H1 (cell line): ENCODE results near the gene METTL21A. TPM values are rescaled to one million over a fixed set of nuclear protein-coding genes. Genes with fewer than 3 reads are reported as not detected.

Source experiments
- ASH2L ChIP-seq: fragments of 200-600, 300-600 bp; sonication (generic); IDR thresholded peaks from one replicate; pipeline ENCODE4 v1.7.1; 2017; ENCODE audit warnings: low read length
- CBX5 ChIP-seq: fragments of 300-800, 300-1000 bp; sonication (generic); IDR thresholded peaks from 2 replicates; pipeline ENCODE4 v1.7.1; 2016; ENCODE audit warnings: antibody characterized with exemption, low read length, low read depth
- CHD1 ChIP-seq: IDR thresholded peaks from 2 replicates; pipeline ENCODE4 v1.6.1; 2012; ENCODE audit warnings: low read depth, low read length, improper control_type of control experiment
- CTBP2 ChIP-seq: IDR thresholded peaks from 2 replicates; pipeline ENCODE4 v1.7.0; 2011; ENCODE audit warnings: borderline replicate concordance, mild to moderate bottlenecking, moderate library complexity, mixed read lengths, low read length; ENCODE audit not compliant: insufficient read depth, insufficient read length
- EP300 ChIP-seq, 2 experiments: IDR thresholded peaks; 1 replicate in 1 of 2; 2 replicates in 1 of 2; pipeline ENCODE4 v1.6.1; 2011 to 2012; ENCODE audit warnings: low read depth in 2 of 2, low read length in 2 of 2, mild to moderate bottlenecking in 2 of 2, borderline replicate concordance in 1 of 2, inconsistent platforms in 1 of 2, moderate library complexity in 1 of 2
- JUND ChIP-seq: IDR thresholded peaks from 2 replicates; pipeline ENCODE4 v1.6.1; 2011; ENCODE audit warnings: mild to moderate bottlenecking, improper control_type of control experiment, low read length
- NRF1 ChIP-seq: IDR thresholded peaks from 2 replicates; pipeline ENCODE4 v1.6.1; 2011; ENCODE audit warnings: mild to moderate bottlenecking, low read depth, low read length, improper control_type of control experiment
- PHF8 ChIP-seq: fragments of 200-600 bp; sonication (generic); conservative IDR thresholded peaks from 2 replicates; pipeline ENCODE4 v1.7.1; 2012; ENCODE audit warnings: low read depth, mild to moderate bottlenecking, inconsistent platforms, low read length, moderate library complexity
- RAD21 ChIP-seq, 2 experiments: IDR thresholded peaks in 1 of 2; conservative IDR thresholded peaks in 1 of 2; 2 replicates each; pipeline ENCODE4 v1.6.1; 2011; ENCODE audit warnings: low read depth in 2 of 2, low read length in 2 of 2, improper control_type of control experiment in 1 of 2, inconsistent platforms in 1 of 2, mild to moderate bottlenecking in 1 of 2, moderate library complexity in 1 of 2
- RNF2 ChIP-seq: fragments of 200-900, 300-1000 bp; sonication (generic); IDR thresholded peaks from 2 replicates; pipeline ENCODE4 v1.7.1; 2016; ENCODE audit warnings: borderline replicate concordance, low read depth, mild to moderate bottlenecking, antibody characterized with exemption, low read length; ENCODE audit not compliant: poor library complexity, severe bottlenecking; ENCODE audit errors: missing control alignments
- RXRA ChIP-seq: IDR thresholded peaks from 2 replicates; pipeline ENCODE4 v1.6.1; 2011; ENCODE audit warnings: low read depth, mild to moderate bottlenecking, low read length, moderate library complexity; ENCODE audit not compliant: insufficient read depth
- SIN3A ChIP-seq, 2 experiments: IDR thresholded peaks in 1 of 2; conservative IDR thresholded peaks in 1 of 2; 2 replicates each; pipeline ENCODE4 v1.6.1; 2011 to 2012; ENCODE audit warnings: low read length in 2 of 2, improper control_type of control experiment in 1 of 2, low read depth in 1 of 2, mild to moderate bottlenecking in 1 of 2
- SIX5 ChIP-seq: IDR thresholded peaks from 2 replicates; pipeline ENCODE4 v1.6.1; 2011; ENCODE audit warnings: mild to moderate bottlenecking, low read depth, low read length
- TAF1 ChIP-seq: IDR thresholded peaks from 2 replicates; pipeline ENCODE4 v1.6.1; 2011; ENCODE audit warnings: mild to moderate bottlenecking, low read depth, low read length
- TEAD4 ChIP-seq: IDR thresholded peaks from 2 replicates; pipeline ENCODE4 v1.6.1; 2012; ENCODE audit warnings: low read depth, low read length, inconsistent platforms, mixed read lengths
- YY1 ChIP-seq: IDR thresholded peaks from 2 replicates; pipeline ENCODE4 v1.6.1; 2011; ENCODE audit warnings: low read depth, mild to moderate bottlenecking, low read length
- polyA plus RNA-seq, 7 experiments: library from polyadenylated mRNA; depleted of rRNA in 3 of 7; stranded (reverse) in 5 of 7; unstranded in 2 of 7; fragments of >200 nt in 5 of 7; fragments of 200-250 nt in 2 of 7; gene quantifications; 1 replicate in 5 of 7; 2 replicates in 1 of 7; 4 replicates in 1 of 7; pipeline versions ENCODE4 v1.2.1 to v1.2.3, GENCODE V29; 2011 to 2013; ENCODE audit warnings: missing spikeins in 2 of 7, mixed read lengths in 2 of 7
- total RNA-seq: library from RNA; stranded (reverse); fragmentation: NEBNext Ultra II Directional; extraction: Animal tissue kit (Norgen Biotek cat#: 25700); gene quantifications from 2 replicates; pipeline ENCODE4 v1.2.1, GENCODE V29; 2021
- TF ChIP-seq, protein P1 (sequence below), 3 experiments: IDR thresholded peaks; 1 replicate in 2 of 3; 2 replicates in 1 of 3; pipeline versions ENCODE4 v1.5.1 to v1.6.1; 2011; ENCODE audit warnings: low read length in 3 of 3, mild to moderate bottlenecking in 3 of 3, inconsistent platforms in 2 of 3, low read depth in 1 of 3, moderate library complexity in 1 of 3; ENCODE audit not compliant: insufficient read depth in 1 of 3; ENCODE audit errors: control extremely low read depth in 1 of 3
- TF ChIP-seq, protein P2 (sequence below): IDR thresholded peaks from 2 replicates; pipeline ENCODE4 v1.6.1; 2012; ENCODE audit warnings: low read length, inconsistent platforms

The METTL21A gene
- total and polyA plus RNA-seq, 2 of the 8 experiments (the other 6 are each of a cell fraction or from before 2014, with no cell fraction given) = 36.2 to 55.0 TPM

DNA sequence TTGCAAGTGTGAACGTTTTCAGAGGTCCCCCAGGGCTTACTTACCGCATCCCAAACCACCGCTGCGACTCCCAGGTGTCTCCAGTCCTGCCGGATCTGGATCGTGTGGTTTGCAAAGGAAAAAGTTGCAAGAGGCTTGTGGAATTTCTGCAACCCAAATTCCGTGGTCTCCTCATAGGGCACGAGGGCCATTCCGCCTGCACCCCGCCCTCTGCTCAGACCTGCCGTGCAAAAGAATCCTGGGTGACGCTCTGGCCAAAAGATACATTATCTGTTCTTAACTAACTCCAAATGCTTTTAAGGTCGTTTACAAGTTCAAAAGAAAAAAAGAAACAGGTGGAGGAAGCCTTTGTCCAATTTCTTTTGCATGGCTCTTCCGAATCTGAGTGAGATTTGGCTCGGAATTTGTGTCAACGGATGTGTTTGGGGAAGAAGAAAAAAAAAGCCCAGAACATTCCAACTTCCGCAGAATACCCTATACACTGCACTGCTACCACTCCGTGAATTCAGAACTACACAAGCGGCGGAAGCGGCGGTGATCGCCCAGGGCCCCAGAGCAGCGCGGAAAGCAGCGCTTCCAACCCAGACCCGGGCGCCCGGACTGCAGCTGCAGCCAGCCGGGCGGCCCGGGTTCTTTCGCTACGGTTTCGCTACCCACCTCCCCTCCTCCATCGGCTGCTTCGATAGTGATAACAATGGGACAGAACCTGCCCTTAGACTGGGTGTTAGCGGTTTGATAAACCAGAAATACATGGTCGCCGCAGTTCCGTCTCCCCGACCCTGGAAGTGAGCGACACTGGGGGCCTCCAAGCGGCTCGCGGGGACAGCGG lies 795 bp downstream of the METTL21A start (continued):
- TF ChIP-seq RAD21 (IDR thresholded peaks at IDR 0.05 in 1 of 2, conservative IDR thresholded peaks at IDR 0.05 in 1 of 2; ENCODE audit: low read depth in 2 of 2, low read length in 2 of 2) (no peak), CTBP2 (no peak), RXRA (no peak), SIX5 (no peak), ASH2L (peak; percentile 47), EP300 (IDR thresholded peaks at IDR 0.05; ENCODE audit: borderline replicate concordance in 1 of 2, low read depth in 2 of 2, low read length in 2 of 2) (no peak), CHD1 (no peak; the same call in 1 of the 2 replicates), TEAD4 (no peak), CBX5 (no peak), RNF2 (no peak), TAF1 (no peak; the same call in 1 of the 2 replicates), NRF1 (no peak), JUND (no peak), YY1 (0 out of 2 replicates have a peak, but pooled peaks have one; percentile 10), PHF8 (no peak), SIN3A (conservative IDR thresholded peaks at IDR 0.05 in 1 of 2, IDR thresholded peaks at IDR 0.05 in 1 of 2; ENCODE audit: low read depth in 1 of 2, low read length in 2 of 2) (0 out of 4 replicates have a peak, but pooled peaks of 1 of the 2 experiments have one; percentile 21)
- TF ChIP-seq, protein P1, sequence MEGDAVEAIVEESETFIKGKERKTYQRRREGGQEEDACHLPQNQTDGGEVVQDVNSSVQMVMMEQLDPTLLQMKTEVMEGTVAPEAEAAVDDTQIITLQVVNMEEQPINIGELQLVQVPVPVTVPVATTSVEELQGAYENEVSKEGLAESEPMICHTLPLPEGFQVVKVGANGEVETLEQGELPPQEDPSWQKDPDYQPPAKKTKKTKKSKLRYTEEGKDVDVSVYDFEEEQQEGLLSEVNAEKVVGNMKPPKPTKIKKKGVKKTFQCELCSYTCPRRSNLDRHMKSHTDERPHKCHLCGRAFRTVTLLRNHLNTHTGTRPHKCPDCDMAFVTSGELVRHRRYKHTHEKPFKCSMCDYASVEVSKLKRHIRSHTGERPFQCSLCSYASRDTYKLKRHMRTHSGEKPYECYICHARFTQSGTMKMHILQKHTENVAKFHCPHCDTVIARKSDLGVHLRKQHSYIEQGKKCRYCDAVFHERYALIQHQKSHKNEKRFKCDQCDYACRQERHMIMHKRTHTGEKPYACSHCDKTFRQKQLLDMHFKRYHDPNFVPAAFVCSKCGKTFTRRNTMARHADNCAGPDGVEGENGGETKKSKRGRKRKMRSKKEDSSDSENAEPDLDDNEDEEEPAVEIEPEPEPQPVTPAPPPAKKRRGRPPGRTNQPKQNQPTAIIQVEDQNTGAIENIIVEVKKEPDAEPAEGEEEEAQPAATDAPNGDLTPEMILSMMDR (IDR thresholded peaks at IDR 0.05; ENCODE audit: control extremely low read depth in 1 of 3, insufficient read depth in 1 of 3, low read depth in 1 of 3, low read length in 3 of 3) = no peak
- TF ChIP-seq, protein P2, sequence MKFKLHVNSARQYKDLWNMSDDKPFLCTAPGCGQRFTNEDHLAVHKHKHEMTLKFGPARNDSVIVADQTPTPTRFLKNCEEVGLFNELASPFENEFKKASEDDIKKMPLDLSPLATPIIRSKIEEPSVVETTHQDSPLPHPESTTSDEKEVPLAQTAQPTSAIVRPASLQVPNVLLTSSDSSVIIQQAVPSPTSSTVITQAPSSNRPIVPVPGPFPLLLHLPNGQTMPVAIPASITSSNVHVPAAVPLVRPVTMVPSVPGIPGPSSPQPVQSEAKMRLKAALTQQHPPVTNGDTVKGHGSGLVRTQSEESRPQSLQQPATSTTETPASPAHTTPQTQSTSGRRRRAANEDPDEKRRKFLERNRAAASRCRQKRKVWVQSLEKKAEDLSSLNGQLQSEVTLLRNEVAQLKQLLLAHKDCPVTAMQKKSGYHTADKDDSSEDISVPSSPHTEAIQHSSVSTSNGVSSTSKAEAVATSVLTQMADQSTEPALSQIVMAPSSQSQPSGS = no peak
